ENCODE data around the gene REPS1. TPM values are rescaled to one million over a fixed set of nuclear protein-coding genes. Genes with fewer than 3 reads are reported as not detected.
A peak's percentile ranks its signal among the peaks of the same experiment; 100 is the strongest.

Gene REPS1
- total RNA-seq, 1 experiment from 2014 or later = 66.4 TPM

DNA sequence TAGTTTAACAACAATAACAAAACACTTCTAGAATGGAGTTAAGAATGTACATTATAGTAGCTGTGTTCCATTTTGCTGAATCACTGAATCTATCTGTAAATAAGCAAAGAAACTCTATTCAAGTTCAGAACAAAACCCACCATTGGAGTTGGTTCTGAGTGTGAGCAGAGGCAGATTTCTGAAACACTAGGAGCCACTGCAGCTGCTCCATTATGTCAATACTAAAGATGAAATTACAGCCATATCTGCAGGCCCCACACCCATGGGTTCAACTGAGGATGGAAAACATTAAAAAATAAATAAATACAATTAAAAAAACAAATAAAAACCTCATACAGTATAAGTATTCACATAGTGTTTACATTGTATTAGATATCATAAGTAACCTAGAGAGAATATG is 91.0 kb downstream of the REPS1 start:
- DNase-seq (ENCODE audit: low read depth, low spot score) = no peak
- in situ Hi-C loops (cut with HindIII; ENCODE audit: low pct_unique_long_range_greater_than_20kb, low sequenced_read_pairs) = no loop called here

DNA sequence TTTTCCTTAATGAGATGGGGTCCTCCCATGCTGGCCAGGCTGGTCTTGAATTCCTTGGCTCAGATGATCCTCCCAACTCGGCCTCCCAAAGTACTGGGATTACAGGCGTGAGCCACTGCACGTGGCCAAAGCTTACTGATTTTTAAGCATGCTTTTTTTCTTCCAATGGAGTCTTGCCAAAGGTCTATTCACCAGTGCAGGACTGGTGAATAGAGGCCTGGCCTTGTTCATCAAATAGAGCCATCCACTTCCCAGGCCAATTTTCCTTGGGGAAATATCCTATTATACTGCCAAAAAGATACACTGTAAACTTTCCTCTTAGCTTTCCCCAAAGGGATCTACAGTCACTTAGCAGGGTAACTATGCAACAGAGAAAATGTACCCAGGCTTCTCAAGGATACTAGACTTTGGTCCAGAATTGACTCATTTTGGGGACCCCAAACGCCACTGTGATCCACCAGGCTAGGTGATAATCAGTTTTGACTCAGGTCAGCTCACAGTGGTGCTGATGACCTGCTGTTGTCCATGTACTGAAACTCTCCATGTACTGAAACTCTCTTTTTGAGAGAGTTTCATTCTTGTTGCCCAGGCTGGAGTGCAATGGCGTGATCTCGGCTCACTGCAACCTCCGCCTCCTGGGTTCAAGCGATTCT is 91.8 kb downstream of the REPS1 start:
- in situ Hi-C loops (cut with HindIII; ENCODE audit: low pct_unique_long_range_greater_than_20kb, low sequenced_read_pairs) = no loop called here
- no peak for DNase-seq (ENCODE audit: low read depth, low spot score)

DNA sequence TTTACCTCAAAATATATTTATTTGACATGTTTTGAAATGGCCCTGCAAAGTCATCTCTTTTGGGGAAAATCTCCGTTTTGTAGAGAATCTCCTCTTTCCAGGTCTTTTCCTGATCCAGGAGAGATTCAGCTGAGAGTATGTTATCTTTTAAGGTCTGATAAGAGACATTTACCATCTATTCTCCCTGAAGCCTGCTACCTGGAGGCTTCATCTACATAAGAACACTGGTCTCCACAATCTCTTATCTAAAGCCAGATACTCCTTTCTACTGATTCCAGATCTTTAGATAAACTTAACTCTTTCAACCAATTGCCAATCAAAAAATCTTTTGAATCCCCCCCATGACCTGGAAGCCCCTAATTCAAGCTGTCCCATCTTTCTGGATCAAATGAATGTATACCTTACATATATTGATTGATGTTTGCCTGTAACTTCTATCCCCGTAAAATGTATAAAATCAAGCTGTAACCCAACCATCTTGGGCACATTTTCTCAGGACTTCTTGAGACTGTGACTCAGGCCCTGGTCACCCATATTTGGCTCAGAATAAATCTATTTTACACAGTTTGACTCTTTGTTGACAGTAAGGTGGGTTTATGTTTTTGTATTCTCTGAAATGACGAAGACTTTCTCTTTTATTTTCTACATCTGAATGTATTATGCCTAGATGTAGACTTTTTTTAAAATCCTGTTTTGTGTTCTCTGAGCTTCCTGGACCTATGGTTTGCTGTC is 96.6 kb downstream of the REPS1 start:
- in situ Hi-C loops (cut with HindIII; ENCODE audit: low pct_unique_long_range_greater_than_20kb, low sequenced_read_pairs) = no loop called here
- DNase-seq (ENCODE audit: low read depth, low spot score) = no peak

DNA sequence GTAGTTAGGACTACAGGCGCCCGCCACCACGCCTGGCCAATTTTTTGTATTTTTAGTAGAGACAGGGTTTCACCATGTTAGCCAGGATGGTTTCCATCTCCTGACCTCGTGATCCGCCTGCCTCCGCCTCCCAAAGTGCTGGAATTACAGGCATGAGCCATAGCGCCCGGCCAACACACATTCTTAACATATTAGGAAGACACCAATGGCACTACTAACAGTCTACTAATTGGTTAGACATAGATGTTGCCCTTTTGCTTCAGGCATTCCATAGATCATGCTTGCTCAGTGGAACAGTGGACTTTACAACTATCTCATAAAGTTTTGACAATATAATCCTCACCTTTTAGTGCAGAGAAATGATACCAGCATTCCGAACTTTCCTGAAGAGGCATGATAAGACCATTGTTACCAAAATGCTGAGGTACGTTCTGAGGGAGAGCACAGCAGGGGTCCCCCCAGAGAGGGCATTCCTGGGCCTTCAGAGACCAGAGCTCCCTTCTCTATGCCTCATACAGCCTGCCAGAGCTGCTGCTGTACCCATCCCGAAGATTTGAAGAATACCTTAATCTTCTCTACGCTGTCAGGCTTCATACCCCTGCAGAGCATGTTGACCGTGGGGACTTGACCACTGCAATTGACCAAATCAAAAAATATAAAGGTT is 102.8 kb downstream of the REPS1 start:
- in situ Hi-C loops (cut with HindIII; ENCODE audit: low pct_unique_long_range_greater_than_20kb, low sequenced_read_pairs) = no loop called here
- DNase-seq (ENCODE audit: low read depth, low spot score) = no peak

DNA sequence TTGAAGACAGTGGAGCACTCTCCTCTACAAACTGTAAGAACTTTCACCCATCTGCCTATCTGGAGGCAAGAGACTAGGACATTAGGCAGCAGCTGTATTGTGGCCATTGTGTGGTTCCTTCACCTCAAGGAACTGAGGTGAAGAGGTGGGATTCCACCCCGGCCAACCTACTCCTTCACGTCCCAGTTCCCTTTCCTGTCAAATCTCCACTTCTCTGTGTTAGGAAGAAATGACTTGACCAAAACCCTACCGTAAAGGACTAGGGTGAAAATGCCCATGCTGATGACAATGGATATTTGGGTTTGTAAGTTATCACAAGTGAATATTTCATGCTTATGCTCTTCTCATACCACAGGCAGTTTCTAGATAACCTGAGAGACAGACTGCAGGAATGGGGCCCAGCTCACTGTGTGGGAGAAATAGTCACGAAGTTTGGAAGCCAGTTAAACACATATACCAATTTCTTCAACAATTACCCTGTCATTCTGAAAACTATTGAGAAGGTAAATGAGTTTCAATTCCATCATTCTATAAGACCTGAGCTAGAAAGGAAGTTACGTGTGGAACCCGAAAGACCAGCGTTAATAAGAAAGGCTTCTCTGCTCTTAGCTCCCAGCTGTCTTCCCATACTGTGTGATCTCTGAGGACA is 105.6 kb downstream of the REPS1 start:
- no peak for DNase-seq (ENCODE audit: low read depth, low spot score)
- in situ Hi-C loops (cut with HindIII; ENCODE audit: low pct_unique_long_range_greater_than_20kb, low sequenced_read_pairs) = no loop called here

DNA sequence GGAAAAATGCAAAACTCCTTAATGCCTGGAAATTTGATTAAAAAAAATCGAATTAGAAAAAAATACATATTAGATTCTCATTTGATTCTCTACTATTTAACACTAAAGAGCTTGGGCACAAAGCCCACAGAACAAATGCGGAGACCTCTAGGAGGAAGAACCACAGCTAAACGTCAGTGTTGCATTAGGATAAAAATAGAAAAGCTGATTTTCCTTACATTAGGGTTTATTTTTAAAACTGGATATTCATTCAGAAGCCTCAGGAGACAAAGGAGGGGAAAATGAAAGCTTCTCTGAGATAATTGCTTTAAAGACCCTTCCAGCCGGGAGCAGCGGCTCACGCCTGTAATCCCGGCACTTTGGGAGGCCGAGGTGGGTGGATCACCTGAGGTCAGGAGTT is 114.9 kb downstream of the REPS1 start:
- DNase-seq (ENCODE audit: low read depth, low spot score) = no peak
- in situ Hi-C loops (cut with HindIII; ENCODE audit: low pct_unique_long_range_greater_than_20kb, low sequenced_read_pairs) = no loop called here

DNA sequence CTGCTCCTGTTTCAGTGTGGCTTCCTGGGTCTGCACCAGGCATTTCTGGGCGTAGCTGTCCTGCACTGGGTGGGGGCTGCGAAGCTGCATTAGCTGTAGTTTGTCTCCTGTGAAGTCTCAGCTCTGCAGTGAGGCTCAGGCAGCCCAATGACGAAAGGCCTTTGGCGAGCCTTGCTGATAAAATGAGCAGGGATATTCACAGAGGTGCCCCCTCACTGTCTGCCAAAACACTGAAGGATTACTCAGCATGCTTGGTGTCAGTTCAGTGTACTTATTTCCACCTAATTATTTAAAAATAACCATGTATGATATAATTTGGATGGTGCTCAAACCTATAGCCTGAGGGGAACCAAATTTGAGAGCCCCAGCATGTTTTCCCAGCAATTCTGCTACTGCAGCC is 118.7 kb downstream of the REPS1 start:
- in situ Hi-C loops (cut with HindIII; ENCODE audit: low pct_unique_long_range_greater_than_20kb, low sequenced_read_pairs) = no loop called here
- no peak for DNase-seq (ENCODE audit: low read depth, low spot score)

DNA sequence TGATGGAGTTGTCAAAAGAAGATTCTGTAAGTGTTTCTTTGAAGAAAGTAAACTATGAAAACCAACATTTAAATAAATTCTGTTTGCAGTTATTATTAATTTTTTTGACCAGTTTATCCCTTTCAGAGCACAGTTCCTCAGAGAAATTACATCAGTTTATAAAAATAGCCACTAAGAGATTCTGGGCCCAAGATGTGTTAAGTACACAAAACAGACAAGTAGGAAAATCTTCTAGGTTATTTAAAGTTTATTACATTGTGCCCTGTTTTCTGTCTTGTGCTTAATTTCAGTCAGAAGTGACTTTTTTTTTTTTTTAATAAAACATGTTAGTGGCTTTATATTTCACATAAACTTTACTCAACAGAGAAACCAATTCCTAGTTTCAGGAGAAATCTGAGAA is 119.9 kb downstream of the REPS1 start:
- DNase-seq (ENCODE audit: low read depth, low spot score) = no peak
- in situ Hi-C loops (cut with HindIII; ENCODE audit: low pct_unique_long_range_greater_than_20kb, low sequenced_read_pairs) = no loop called here

DNA sequence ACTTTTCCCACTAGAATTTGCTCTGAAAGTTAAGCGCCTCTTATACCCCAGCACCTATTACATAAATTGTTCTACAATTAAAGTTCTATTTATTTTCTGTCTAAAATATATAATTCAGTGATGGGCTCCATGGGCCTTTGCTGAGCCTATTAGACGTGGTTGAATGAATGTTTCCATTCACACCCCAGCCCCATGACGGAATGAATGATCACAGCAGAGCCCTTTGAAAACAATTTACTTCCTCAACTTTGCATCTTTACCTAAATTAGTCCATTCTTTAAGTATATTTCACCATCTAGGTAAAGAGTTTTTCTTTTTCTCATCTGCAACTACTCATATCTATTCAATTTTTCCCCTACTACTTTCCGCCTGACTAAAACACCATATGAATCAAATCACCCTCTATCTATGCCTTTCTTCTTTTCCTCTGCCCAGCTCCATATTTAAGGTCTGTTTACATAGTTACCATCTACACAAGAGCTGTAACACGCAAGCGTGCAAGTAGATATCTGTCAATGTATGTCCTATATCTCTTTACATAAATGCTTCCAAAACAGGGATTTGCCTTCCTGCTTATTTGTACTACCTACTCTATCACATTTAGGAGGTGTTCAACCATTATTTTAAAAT is 122.5 kb downstream of the REPS1 start:
- in situ Hi-C loops (cut with HindIII; ENCODE audit: low pct_unique_long_range_greater_than_20kb, low sequenced_read_pairs) = no loop called here
- no peak for DNase-seq (ENCODE audit: low read depth, low spot score)

DNA sequence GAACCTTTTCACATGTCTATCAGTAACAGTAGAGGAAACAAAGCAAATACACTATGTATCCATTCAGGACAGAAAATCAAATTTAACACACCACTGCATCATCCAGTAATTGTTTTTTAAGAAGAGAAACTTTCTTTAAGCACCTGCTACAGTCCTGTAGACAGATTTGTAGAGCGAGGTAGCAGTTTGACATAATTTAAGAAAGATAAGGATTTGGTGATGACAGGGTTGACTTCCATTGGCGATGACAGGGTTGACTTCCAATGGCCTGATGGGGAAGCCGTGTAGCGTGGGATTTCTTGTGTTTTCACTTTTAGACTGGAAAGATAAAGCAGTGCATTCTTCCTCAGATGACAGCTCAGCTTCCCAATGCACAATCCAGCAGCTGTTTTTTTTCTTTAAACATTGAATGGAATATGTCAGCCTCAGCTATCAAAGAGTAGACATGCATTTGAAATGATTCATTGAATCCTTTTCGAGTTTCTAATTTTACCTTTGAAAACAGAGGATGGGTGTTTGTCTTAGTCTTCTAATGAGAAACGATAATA is 123.6 kb downstream of the REPS1 start:
- DNase-seq (ENCODE audit: low read depth, low spot score) = peak; percentile 5
- in situ Hi-C loops (cut with HindIII; ENCODE audit: low pct_unique_long_range_greater_than_20kb, low sequenced_read_pairs) = no loop called here

DNA sequence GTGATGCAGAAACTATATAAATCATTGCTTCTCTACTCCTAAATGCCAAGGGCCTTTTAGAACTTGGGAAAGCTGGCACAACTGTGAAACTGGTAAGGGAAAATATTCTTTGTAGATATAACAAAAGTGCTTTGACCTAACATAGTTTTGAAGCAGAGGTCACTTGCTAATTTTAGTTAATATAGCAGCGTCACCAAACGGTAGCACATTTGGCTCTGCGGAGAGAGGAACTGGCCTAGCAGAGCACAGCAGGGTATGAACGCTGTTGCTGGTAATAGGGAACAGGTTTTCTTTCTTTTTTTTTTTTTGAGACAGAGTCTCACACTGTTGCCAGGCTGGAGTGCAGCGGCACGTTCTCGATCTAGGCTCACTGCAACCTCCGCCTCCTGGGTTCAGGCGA is 124.7 kb downstream of the REPS1 start:
- in situ Hi-C loops (cut with HindIII; ENCODE audit: low pct_unique_long_range_greater_than_20kb, low sequenced_read_pairs) = no loop called here
- no peak for DNase-seq (ENCODE audit: low read depth, low spot score)

DNA sequence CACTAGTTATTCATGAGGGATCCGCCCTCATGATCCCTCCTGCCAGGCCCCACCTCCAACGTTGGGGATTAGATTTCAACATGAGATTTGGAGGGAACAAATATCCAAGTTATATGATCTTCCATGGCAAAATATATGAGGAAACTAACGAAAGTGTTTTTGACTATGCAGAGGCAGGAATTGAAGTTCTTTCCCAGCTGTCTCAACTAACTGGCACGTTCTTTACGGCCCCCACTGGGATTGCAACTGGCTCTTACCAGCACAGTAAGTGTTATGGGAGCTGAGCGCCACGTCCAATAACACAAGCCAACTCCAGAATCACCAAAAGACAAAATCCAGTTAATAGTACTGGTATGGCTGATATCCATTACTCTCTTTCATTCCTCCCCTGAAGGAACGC is 125.6 kb downstream of the REPS1 start:
- no peak for DNase-seq (ENCODE audit: low read depth, low spot score)
- in situ Hi-C loops (cut with HindIII; ENCODE audit: low pct_unique_long_range_greater_than_20kb, low sequenced_read_pairs) = no loop called here

DNA sequence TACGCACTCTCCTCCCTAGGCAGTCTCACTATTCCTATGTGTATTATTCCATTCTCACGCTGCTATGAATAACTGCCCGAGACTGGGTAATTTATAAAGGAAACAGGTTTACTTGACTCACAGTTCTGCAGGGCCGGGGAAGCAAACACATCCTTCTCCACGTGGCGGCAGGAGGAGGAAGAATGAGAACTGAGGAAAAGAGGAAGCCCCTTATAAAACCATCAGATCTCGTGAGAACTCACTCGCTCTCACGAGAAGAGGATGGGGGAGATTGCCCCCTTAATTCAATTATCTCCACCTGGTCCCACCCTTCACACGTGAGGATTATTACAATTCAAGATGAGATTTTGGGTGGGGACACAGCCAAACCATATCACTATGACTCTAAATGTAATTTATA is 130.3 kb downstream of the REPS1 start:
- in situ Hi-C loops (cut with HindIII; ENCODE audit: low pct_unique_long_range_greater_than_20kb, low sequenced_read_pairs) = no loop called here

DNA sequence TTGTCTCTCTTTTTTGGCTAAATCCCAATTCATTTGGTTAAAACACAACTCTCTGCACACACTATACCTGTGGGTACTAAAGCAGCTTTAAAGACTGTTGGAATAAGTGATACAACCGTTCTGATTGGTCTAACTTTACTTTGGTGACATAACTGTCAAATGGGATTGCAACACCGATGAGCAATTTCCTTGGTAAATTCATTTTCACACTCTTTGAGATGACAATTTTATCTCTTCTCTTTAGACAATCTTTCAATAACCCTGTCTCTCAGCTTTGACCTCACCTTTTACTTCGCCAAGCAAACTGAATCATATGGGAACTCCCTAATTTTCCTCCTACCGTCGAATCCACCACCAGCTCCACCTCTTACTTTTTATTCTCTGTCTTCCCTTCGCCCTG is 131.4 kb downstream of the REPS1 start:
- DNase-seq (ENCODE audit: low read depth, low spot score) = no peak
- in situ Hi-C loops (cut with HindIII; ENCODE audit: low pct_unique_long_range_greater_than_20kb, low sequenced_read_pairs) = no loop called here

More for the DNA sequence above, 130.3 kb downstream of the REPS1 start:
- no peak for DNase-seq (ENCODE audit: low read depth, low spot score)
